HL-60 (cell line): ENCODE results near the gene BTBD19.
"Not testable (repeated sequence)": the region's sequence is repeated elsewhere in the genome, so short reads cannot be mapped to it uniquely, and the experiment has no call there.

Experiments used
- GABPA ChIP-seq: IDR thresholded peaks from 2 replicates; pipeline ENCODE4 v1.6.1; 2012; ENCODE audit warnings: low read depth
- TF ChIP-seq, protein P1 (sequence below): IDR thresholded peaks from one replicate; pipeline ENCODE4 v1.5.1; 2011; ENCODE audit warnings: low read length, control low read depth, inconsistent platforms; ENCODE audit not compliant: insufficient read depth

DNA sequence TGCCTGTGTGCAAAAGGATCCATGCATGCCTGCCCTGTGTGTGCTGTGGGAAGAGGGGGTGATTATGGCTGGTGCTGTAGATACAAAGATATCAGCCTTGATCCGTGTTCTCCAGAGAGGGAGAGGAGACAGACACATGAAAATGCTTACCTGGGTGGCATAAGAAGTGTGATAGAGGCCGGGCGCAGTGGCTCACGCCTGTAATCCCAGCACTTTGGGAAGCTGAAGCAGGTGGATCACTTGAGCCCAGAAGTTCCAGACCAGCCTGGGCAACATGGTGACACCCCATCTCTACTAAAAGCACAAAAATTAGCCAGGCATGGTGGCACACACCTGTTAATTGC, 2.4 kb downstream of the BTBD19 start:
- TF ChIP-seq, protein P1, sequence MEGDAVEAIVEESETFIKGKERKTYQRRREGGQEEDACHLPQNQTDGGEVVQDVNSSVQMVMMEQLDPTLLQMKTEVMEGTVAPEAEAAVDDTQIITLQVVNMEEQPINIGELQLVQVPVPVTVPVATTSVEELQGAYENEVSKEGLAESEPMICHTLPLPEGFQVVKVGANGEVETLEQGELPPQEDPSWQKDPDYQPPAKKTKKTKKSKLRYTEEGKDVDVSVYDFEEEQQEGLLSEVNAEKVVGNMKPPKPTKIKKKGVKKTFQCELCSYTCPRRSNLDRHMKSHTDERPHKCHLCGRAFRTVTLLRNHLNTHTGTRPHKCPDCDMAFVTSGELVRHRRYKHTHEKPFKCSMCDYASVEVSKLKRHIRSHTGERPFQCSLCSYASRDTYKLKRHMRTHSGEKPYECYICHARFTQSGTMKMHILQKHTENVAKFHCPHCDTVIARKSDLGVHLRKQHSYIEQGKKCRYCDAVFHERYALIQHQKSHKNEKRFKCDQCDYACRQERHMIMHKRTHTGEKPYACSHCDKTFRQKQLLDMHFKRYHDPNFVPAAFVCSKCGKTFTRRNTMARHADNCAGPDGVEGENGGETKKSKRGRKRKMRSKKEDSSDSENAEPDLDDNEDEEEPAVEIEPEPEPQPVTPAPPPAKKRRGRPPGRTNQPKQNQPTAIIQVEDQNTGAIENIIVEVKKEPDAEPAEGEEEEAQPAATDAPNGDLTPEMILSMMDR: not testable (repeated sequence)
- TF ChIP-seq GABPA: not testable (repeated sequence)
